Panc1 (cell line): Measurements from ENCODE around the gene ZFX. TPM values are rescaled to one million over a fixed set of nuclear protein-coding genes. Genes with fewer than 3 reads are reported as not detected.
A peak's percentile ranks its signal among the peaks of the same experiment; 100 is the strongest.

Source experiments
- ATAC-seq: fragments of 200-7000 bp; cut with Tn5 transposase; 2 replicates; pipeline ENCODE4 v1.9.1; 2020; ENCODE audit warnings: mild to moderate bottlenecking, moderate library complexity
- BruUV-seq: library from RNA; stranded (reverse); fragments of 400-500 nt; replicated peaks from 2 replicates; lab custom pipeline; 2021; lab: Mats Ljungman, UMichigan
- CTCF ChIA-PET: fragments of 300-600 bp; sonication (Branson Sonifier 250); formaldehyde crosslinking; loops from one replicate; lab custom pipeline; 2022; ENCODE audit warnings: antibody characterized with exemption; lab: Charles Lee
- POLR2A ChIA-PET: fragments of 300-600 bp; sonication (Branson Sonifier 250); formaldehyde crosslinking; loops from one replicate; lab custom pipeline; 2022; ENCODE audit warnings: antibody characterized with exemption; lab: Charles Lee
- DNase-seq: peaks from one replicate; pipeline ENCODE4 v3.0.0-alpha.2; 2010; ENCODE audit warnings: low read depth, low spot score
- H3K27ac ChIP-seq: 2 replicates; pipeline ENCODE4 v1.5.1; 2011; ENCODE audit warnings: mild to moderate bottlenecking, low read length, inconsistent platforms
- H3K27me3 ChIP-seq: fragments of 200-500 bp; sonication (Bioruptor generic); 2 replicates; pipeline ENCODE4 v1.6.0; 2014; ENCODE audit warnings: low read length, inconsistent platforms; ENCODE audit not compliant: control insufficient read depth, insufficient read depth
- H3K36me3 ChIP-seq: fragments of 200-500 bp; sonication (Bioruptor generic); 2 replicates; pipeline ENCODE4 v1.5.1; 2014; ENCODE audit warnings: inconsistent platforms, mild to moderate bottlenecking, low read length, moderate library complexity; ENCODE audit not compliant: control insufficient read depth, insufficient read depth
- H3K4me1 ChIP-seq: 2 replicates; pipeline ENCODE4 v1.5.1; 2011; ENCODE audit warnings: inconsistent platforms, mild to moderate bottlenecking, low read length, moderate library complexity; ENCODE audit not compliant: control insufficient read depth, insufficient read depth
- H3K4me3 ChIP-seq, 2 experiments: 2 replicates each; pipeline ENCODE4 v1.5.1; 2011 to 2012; ENCODE audit warnings: low read depth in 2 of 2, low read length in 2 of 2, mild to moderate bottlenecking in 2 of 2, inconsistent platforms in 1 of 2, moderate library complexity in 1 of 2
- H3K9me3 ChIP-seq: fragments of 200-500 bp; sonication (Bioruptor generic); 2 replicates; pipeline ENCODE4 v1.5.1; 2014; ENCODE audit warnings: low read depth, mild to moderate bottlenecking, inconsistent platforms, low read length, moderate library complexity; ENCODE audit not compliant: control insufficient read depth, insufficient read depth
- POLR2AphosphoS5 ChIP-seq: IDR thresholded peaks from 2 replicates; pipeline ENCODE4 v1.6.1; 2012; ENCODE audit warnings: mild to moderate bottlenecking, low read depth, low read length, moderate library complexity
- SIN3A ChIP-seq: IDR thresholded peaks from 2 replicates; pipeline ENCODE4 v1.6.1; 2012; ENCODE audit warnings: low read depth, mild to moderate bottlenecking, low read length, moderate library complexity, borderline replicate concordance; ENCODE audit not compliant: insufficient read depth
- TCF7L2 ChIP-seq: IDR thresholded peaks from 2 replicates; pipeline ENCODE4 v1.6.1; 2011; ENCODE audit warnings: mild to moderate bottlenecking, low read depth, low read length, inconsistent platforms
- in situ Hi-C: cut with HindIII; loops from 2 replicates; pipeline ENCODE4 v1.10.0; 2016; ENCODE audit warnings: low sequenced_read_pairs, low pct_unique_long_range_greater_than_20kb
- intact Hi-C: fragments of 100-400 bp; cut with micrococcal nuclease; formaldehyde crosslinking; loops from one replicate; pipeline ENCODE4 v1.10.0; 2022; ENCODE audit not compliant: unreplicated experiment
- total RNA-seq: library from RNA; stranded (reverse); gene quantifications from one replicate; pipeline ENCODE4 v1.2.1, GENCODE V29; 2021; ENCODE audit not compliant: unreplicated experiment
- TF ChIP-seq, protein P1 (sequence below), 2 experiments: IDR thresholded peaks; 2 replicates each; pipeline ENCODE4 v1.6.1; 2011 to 2012; ENCODE audit warnings: low read depth in 2 of 2, control low read depth in 1 of 2, low read length in 1 of 2, mild to moderate bottlenecking in 1 of 2, moderate library complexity in 1 of 2; ENCODE audit not compliant: insufficient read depth in 1 of 2
- TF ChIP-seq, protein P2 (sequence below): fragments of 450-650 bp; IDR thresholded peaks from 2 replicates; pipeline ENCODE4 v1.5.1; 2017; ENCODE audit warnings: mild to moderate bottlenecking

ZFX gene
- total RNA-seq, 1 experiment from 2014 or later: 38.7 TPM

DNA sequence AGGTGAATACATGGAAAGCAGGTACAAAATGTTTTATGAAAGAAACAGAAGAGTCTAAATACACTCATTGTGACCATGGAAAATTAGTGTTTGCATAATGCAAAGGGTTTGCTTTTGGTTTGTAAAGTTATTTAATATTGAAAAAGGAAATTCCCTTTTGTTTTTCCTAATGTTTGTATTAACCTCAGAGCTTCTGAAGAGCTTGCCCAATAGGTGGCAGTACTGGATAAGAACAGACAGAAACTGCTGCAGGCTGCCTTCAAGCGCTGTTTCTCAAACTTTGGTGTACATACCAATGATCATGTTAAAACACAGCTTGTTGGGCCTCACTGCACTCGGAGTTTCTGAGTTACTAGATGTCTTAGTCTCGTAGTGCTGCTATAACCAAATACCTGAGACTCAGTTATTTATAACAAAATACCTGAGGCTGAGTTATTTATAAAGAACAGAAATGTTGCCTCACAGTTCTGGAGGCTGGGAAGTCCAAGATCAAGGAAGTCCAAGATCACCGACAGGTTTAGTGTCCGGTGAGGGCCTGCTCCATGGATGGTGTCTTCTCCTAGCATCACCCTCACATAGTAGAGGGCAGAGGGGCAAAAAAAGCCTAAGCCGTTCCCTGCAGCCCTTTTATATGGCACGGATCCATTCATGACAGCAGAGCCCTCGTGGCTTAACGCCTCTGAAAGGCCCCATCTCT, 110.2 kb downstream of the ZFX start:
- H3K4me3 ChIP-seq: no peak overlapping the region
- DNase-seq: no peak
- TF ChIP-seq, protein P1, sequence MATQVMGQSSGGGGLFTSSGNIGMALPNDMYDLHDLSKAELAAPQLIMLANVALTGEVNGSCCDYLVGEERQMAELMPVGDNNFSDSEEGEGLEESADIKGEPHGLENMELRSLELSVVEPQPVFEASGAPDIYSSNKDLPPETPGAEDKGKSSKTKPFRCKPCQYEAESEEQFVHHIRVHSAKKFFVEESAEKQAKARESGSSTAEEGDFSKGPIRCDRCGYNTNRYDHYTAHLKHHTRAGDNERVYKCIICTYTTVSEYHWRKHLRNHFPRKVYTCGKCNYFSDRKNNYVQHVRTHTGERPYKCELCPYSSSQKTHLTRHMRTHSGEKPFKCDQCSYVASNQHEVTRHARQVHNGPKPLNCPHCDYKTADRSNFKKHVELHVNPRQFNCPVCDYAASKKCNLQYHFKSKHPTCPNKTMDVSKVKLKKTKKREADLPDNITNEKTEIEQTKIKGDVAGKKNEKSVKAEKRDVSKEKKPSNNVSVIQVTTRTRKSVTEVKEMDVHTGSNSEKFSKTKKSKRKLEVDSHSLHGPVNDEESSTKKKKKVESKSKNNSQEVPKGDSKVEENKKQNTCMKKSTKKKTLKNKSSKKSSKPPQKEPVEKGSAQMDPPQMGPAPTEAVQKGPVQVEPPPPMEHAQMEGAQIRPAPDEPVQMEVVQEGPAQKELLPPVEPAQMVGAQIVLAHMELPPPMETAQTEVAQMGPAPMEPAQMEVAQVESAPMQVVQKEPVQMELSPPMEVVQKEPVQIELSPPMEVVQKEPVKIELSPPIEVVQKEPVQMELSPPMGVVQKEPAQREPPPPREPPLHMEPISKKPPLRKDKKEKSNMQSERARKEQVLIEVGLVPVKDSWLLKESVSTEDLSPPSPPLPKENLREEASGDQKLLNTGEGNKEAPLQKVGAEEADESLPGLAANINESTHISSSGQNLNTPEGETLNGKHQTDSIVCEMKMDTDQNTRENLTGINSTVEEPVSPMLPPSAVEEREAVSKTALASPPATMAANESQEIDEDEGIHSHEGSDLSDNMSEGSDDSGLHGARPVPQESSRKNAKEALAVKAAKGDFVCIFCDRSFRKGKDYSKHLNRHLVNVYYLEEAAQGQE (IDR thresholded peaks at IDR 0.05; ENCODE audit: insufficient read depth in 1 of 2, low read depth in 2 of 2, low read length in 1 of 2): no peak
- no peak for TF ChIP-seq SIN3A
- TF ChIP-seq, protein P2, sequence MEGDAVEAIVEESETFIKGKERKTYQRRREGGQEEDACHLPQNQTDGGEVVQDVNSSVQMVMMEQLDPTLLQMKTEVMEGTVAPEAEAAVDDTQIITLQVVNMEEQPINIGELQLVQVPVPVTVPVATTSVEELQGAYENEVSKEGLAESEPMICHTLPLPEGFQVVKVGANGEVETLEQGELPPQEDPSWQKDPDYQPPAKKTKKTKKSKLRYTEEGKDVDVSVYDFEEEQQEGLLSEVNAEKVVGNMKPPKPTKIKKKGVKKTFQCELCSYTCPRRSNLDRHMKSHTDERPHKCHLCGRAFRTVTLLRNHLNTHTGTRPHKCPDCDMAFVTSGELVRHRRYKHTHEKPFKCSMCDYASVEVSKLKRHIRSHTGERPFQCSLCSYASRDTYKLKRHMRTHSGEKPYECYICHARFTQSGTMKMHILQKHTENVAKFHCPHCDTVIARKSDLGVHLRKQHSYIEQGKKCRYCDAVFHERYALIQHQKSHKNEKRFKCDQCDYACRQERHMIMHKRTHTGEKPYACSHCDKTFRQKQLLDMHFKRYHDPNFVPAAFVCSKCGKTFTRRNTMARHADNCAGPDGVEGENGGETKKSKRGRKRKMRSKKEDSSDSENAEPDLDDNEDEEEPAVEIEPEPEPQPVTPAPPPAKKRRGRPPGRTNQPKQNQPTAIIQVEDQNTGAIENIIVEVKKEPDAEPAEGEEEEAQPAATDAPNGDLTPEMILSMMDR: peak; percentile 72
- TF ChIP-seq POLR2AphosphoS5: no peak
- in situ Hi-C loops: no loop called here
- intact Hi-C loops: no loop called here
- no peaks in the 10 kb centered on the region for H3K27me3 ChIP-seq
- CTCF ChIA-PET: interaction anchor here (0.6 to 1.6 kb wide), 3 partner anchors 230 to 298 kb away, joined by 3 to 11 read pairs (median 6); no protein-coding TSS in a partner anchor
- no TSS peak for BruUV-seq
- ATAC-seq: no peak
- no peaks in the 10 kb centered on the region for H3K36me3 ChIP-seq
- H3K27ac ChIP-seq: no peak overlapping the region
- POLR2A ChIA-PET: no interaction called here
- no peaks in the 10 kb centered on the region for H3K4me1 ChIP-seq
- no peaks in the 10 kb centered on the region for H3K9me3 ChIP-seq

DNA sequence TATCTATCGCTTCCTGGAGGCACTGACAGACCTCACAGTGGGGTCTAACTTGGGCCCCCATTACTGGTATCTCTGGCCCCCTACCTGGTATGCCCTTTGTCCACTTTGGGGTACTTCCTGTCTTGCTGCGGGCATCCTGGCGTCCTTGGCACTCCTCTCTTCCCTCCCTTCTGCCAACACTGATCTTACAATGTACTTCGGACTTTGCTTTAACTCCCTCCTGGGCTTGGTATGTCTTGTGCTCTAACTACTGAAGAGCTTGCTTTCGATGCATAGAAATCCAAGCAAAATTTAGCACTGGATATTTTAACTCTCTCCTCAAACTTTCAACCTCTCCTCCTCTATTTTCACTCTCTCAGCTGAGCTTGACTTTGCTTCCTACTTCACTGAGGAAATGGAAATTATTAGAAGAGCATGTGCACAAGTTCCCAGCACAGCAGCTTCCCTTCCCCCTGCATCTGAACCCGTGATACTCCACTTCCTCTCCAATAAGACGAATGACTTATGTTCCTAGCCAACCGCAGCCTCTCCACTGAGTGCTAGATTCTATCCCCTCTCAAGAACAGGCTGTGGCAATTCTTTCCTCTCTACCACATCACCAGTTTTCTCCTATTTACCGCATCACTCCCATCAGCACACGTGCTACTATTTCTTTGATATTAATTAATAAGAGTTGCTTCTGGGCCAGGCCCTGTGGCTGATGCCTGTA, 111.5 kb downstream of the ZFX start:
- intact Hi-C loops: no loop called here
- no peaks in the 10 kb centered on the region for H3K36me3 ChIP-seq
- no peak for ATAC-seq
- H3K4me3 ChIP-seq: no peak overlapping the region
- H3K4me1 ChIP-seq: no peaks in the 10 kb centered on the region
- POLR2A ChIA-PET: interaction anchor here (0.6 kb wide), 1 partner anchor 124 kb away, joined by 11 read pairs; no protein-coding TSS in a partner anchor
- H3K9me3 ChIP-seq: no peaks in the 10 kb centered on the region
- H3K27me3 ChIP-seq: no peaks in the 10 kb centered on the region
- CTCF ChIA-PET: interaction anchor here (0.6 to 0.7 kb wide), 2 partner anchors 79 to 354 kb away, joined by 7 to 10 read pairs; no protein-coding TSS in a partner anchor
- no peak for DNase-seq
- H3K27ac ChIP-seq: no peak overlapping the region
- BruUV-seq: no TSS peak
- in situ Hi-C loops: no loop called here
- TF ChIP-seq SIN3A (no peak), TCF7L2 (no peak), POLR2AphosphoS5 (no peak)
- TF ChIP-seq, protein P2: no peak
- TF ChIP-seq, protein P1 (IDR thresholded peaks at IDR 0.05; ENCODE audit: insufficient read depth in 1 of 2, low read depth in 2 of 2, low read length in 1 of 2): no peak
